ENCODE data around the gene PDE9A.
"Not testable (repeated sequence)": the region's sequence is repeated elsewhere in the genome, so short reads cannot be mapped to it uniquely, and the experiment has no call there.

DNA sequence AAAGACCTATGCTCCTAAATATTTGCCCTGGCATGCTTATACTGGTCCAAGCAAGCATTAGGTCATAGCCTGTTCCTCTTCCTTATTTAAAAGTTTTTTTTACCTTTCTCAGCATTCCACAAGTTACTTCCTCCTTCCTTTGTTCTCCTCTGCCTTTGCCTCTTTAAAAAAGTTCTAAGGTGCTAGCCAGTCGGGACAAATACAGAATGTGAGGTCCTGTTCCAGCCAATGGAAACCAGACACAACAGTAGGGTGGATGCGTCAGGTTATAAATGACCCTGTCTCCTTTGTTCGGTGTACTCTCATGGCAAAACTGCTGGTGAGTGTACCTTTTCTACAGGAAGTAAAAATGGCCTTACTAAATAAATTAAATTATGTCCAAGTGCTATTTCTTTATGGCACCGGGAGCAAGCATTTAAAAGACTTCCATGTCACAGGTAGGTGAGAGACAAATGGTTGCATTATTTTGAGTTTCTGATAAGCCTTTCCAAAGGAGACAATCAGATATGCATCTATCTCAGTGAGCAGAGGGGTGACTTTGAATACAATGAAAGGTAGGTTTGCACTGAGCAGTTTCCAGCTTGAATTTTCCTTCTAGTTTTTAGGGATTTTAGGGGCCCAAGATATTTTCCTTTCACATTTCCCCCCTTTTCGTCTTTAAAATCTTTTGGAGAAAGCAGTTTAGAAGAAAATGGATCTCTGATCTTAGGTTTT, 159.3 kb downstream of the PDE9A start:
- TF ChIP-seq, protein P1, sequence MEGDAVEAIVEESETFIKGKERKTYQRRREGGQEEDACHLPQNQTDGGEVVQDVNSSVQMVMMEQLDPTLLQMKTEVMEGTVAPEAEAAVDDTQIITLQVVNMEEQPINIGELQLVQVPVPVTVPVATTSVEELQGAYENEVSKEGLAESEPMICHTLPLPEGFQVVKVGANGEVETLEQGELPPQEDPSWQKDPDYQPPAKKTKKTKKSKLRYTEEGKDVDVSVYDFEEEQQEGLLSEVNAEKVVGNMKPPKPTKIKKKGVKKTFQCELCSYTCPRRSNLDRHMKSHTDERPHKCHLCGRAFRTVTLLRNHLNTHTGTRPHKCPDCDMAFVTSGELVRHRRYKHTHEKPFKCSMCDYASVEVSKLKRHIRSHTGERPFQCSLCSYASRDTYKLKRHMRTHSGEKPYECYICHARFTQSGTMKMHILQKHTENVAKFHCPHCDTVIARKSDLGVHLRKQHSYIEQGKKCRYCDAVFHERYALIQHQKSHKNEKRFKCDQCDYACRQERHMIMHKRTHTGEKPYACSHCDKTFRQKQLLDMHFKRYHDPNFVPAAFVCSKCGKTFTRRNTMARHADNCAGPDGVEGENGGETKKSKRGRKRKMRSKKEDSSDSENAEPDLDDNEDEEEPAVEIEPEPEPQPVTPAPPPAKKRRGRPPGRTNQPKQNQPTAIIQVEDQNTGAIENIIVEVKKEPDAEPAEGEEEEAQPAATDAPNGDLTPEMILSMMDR (IDR thresholded peaks at IDR 0.05), result not testable (repeated sequence)
- not testable (repeated sequence) for TF ChIP-seq POLR2A, EP300 (IDR thresholded peaks at IDR 0.05)
